GM21447 (cell line): ENCODE measurements around the gene SLC66A1.

Experiments used
- ATAC-seq: cut with Tn5 transposase; IDR thresholded peaks from one replicate; pipeline ENCODE4 v1.9.1; 2021; ENCODE audit not compliant: unreplicated experiment

SLC66A1 gene

GRCh38 chr1:19360432-19360831 lies 48.3 kb downstream of the SLC66A1 start:
- no peak for ATAC-seq

GRCh38 chr1:19360843-19361610 lies 48.9 kb downstream of the SLC66A1 start:
- ATAC-seq = no peak

GRCh38 chr1:19361611-19362147 lies 49.6 kb downstream of the SLC66A1 start:
- no peak for ATAC-seq

DNA sequence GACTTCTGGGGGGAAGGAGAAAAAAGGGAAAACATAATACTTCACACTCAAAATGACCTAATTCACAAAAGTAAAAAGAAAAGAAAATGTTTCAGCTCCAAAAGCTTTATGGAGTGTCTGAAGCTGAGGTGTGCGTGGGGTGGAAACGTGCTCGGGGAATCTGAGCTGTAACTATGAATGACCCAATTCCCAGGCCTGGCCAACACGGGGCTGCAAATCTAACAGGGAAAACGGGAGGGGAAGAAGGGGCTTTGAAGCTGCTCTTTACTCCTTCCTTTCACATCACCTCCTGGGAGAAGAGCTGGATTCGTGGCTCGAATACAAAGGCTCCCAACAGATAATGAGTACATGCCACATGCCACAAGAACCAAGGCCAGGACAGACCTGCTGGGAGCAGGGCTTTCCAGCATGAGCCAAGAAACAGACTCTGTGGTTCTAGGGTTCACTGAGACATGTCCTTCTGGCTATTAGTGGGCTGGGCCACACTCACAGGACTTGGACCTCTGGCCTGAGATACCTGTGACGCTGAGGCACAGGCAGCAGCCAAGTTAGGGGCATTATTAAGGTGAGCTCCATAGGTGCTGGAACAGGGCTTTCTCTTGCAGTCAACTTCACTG lies 51.5 kb downstream of the SLC66A1 start:
- no peak for ATAC-seq

GRCh38 chr1:19365721-19366120 lies 53.6 kb downstream of the SLC66A1 start:
- ATAC-seq = no peak

- ATAC-seq = no peak
Measured at GRCh38 chr1:19366599-19367536, 54.7 kb downstream of the SLC66A1 start.

DNA sequence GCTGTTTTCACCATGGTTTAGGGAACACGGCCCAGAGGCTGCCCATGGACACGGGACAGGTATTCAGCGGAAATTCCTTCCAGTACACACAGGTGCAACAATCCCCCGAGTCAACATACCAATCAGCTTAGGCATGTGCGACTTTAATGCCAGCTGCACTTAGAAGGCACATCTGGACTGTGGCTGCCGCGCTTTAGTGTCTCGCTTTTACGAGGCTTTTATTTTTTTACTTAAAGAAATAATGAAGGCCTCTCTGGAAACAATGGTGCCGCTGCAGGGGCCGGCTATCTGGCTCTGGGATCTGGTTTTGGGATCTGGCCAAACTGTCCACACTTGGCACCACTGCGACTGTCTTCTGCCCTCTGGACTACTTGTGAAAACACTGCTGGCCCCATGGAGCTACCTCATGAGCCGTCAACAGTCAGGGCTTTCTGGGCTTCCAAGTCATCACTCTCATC lies 55.5 kb downstream of the SLC66A1 start:
- no peak for ATAC-seq

DNA sequence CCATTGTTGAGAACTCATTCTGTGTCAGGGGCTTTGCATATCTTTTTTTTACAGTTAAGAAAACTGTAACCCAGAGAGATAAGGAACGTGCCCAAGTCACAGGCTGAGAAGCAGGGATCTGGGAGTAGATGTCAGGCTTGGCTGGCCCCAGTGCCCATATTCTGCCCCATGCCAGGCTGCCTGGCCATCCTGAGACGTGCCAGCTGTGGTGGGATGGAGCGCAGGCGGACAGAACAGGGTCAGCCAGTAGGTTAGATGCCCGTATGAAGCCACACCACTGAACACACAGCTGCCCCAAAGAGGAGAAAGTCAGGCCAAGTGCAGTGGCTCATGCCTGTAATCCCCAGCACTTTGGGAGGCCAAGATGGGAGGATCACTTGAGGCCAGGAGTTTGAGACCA lies 55.9 kb downstream of the SLC66A1 start:
- ATAC-seq = no peak

DNA sequence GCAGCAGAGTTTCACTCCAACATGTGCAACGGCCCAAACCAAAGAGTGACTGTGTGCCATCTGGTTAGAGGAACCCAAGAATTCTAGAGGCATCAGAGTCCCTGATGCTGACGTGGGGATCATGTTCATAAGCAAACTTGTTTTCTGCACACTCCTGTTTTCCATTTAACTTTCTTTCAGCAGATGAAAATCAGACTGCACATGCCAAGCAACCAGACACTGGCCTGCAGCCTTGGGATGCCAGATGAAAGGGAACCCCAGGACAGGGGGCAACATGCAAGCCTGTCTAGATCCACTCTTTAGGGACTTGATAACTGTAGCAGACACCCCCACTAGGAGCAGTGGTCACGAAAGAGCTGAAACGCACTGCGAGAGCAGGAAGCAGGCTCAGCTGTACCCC lies 56.8 kb downstream of the SLC66A1 start:
- no peak for ATAC-seq

- no peak for ATAC-seq
Measured at GRCh38 chr1:19369396-19370090, 57.4 kb downstream of the SLC66A1 start.

DNA sequence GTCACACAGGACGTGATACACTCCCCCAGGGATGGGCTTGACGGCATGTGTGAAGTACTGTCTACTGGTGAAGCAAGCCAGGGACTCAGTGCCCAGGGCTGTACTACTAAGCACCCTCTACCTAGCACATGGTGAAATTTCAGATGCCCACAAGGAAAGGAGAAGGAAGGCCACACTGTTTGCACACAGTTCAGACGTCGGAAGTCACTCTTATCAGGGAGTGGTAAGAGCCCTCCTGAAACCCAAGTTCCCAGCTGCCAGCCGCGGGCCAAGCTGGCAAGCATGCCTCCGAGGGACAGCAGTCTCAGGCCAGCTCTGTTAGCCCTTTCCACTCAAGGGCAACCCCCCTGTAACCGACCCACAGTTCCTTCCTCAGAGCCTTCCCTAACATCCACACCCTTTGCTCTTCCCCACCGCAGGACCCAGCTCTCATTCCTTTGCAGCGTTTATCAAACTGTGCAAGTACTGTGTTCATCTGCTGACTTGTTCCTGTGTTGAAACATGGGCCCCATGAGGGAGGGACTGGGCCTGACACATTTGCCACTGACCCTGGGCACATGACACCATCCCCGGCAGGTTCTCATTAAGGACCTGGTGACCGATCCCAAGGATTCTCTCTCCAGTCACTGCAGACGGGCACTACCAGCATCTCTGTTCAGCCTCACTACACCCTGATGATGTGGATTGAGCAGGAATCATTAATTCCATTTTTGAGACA lies 58.5 kb downstream of the SLC66A1 start:
- no peak for ATAC-seq

- ATAC-seq = no peak
Measured at GRCh38 chr1:19371226-19372135, 59.4 kb downstream of the SLC66A1 start.

DNA sequence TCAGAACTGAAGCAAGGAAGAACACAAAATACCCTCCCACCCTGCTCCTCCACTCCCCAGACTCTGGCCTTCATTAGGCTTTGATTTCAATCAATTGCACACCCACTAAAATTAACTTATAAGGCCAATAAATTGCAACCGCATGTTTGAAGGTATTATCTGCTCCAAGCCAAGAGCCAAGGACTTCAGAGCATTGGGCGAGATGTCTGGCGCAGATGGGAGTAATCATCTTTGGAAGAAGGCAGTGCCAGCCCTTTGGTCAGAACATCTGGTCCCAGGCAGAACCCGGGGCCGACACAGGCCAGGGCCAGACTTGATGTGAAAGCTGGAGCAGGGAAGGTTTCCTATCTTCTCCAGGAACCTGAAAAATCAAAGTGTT lies 60.0 kb downstream of the SLC66A1 start:
- no peak for ATAC-seq

- ATAC-seq = no peak
Measured at GRCh38 chr1:19372602-19373001, 60.5 kb downstream of the SLC66A1 start.

- no peak for ATAC-seq
Measured at GRCh38 chr1:19373211-19374082, 61.3 kb downstream of the SLC66A1 start.

DNA sequence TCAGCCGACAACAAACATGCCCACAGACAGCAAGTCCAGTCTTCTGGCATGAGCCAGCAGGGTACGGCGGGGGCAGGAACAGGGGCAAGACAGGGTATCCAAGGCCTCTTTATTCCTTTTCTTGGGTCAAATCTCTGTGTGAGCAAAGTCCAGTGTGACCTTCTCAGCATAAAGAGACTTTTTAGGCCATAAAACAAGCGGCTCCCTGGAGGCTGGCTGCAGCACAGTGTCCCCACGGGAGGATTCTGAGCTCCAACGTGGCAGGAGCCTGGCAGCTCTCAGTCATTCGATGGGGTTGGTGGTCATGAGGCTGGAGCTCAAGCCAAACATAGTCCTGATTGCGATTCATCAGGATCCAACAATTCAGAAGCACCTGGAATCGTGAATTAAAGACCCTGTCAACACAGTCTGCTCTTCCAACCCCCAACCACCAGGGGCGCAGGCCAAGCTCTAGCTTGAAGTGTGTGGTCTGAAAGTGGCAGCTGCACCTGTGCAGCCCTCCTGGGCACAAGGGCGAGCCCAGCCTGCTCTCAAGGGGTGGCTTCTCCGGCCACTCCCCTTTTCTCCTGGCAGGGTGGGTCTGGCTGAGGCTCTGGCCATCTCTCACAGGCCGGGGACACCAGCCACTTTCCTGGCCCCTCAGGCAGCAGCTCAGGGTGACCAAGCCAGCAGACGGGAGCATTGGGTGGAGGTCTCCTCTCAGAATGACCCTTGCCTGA lies 62.1 kb downstream of the SLC66A1 start:
- no peak for ATAC-seq

DNA sequence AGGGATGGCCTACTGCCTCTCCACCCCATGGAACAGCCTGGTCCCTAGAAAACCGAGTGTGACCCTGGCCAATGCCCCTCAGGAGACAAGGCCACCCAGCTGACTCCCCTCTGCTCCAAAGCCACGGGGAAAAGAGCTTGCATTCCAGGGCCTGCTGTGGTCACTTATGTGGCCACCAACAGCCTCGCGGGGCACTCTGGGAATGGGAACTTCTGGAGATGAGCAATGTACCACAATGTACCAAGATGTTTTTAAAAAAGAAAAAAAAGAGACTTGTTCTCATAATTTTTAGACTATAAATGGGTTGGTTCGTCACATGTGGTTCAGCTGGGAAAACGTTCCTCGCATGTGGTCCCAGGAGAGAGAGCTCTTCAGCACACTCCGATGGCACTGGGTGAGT lies 62.8 kb downstream of the SLC66A1 start:
- ATAC-seq = no peak
